ENCODE measurements around the gene WDR77.

The WDR77 gene

GRCh38 chr1:111448918-111449702 lies at the start of gene WDR77, which contains the start of gene ATP5PB:
Gene WDR77 (minus strand): TSS chr1:111449256. CDS start chr1:111449169, 87 bp downstream.
Gene ATP5PB (plus strand): TSS chr1:111449464. CDS start chr1:111449542, 78 bp downstream.
- Histone ChIP-seq H3K4me3 (ENCODE audit: low read depth in 1 of 5, low read length in 5 of 5) (peak within 1 kb of the TSS; percentile 86 to 100 (median 98)), H3K9ac (ENCODE audit: low read length in 5 of 5) (peak within 1 kb of the TSS; percentile 84 to 99 (median 95)), H3K27ac (ENCODE audit: low read depth, low read length) (peak within 1 kb of the TSS; percentile 88), H3K4me1 (ENCODE audit: control insufficient read depth in 5 of 5, insufficient read depth in 5 of 5, low read length in 5 of 5) (peaks cover 4 to 48% (median 45%) of the 10 kb centered on the region in 5 donors), H3K27me3 (ENCODE audit: control insufficient read depth in 5 of 5, insufficient read depth in 4 of 5, low read length in 5 of 5) (no peaks in the 10 kb centered on the region), H3K36me3 (ENCODE audit: control insufficient read depth in 5 of 5, insufficient read depth in 5 of 5, low read length in 5 of 5) (peaks cover 16 to 34% (median 20%) of the 10 kb centered on the region in 5 donors), H3K9me3 (ENCODE audit: control insufficient read depth in 5 of 5, low read length in 5 of 5) (no peaks in the 10 kb centered on the region)

GRCh38 chr1:111497592-111497991 lies 48.5 kb upstream of the WDR77 start:
- H3K27ac ChIP-seq (ENCODE audit: low read depth, low read length) = no peak overlapping the region
- peaks cover 0 to under 1% (median 0%) of the 10 kb centered on the region in 5 donors for H3K4me1 ChIP-seq (ENCODE audit: control insufficient read depth in 5 of 5, insufficient read depth in 5 of 5, low read length in 5 of 5)
- no peaks in the 10 kb centered on the region for H3K36me3 ChIP-seq (ENCODE audit: control insufficient read depth in 5 of 5, insufficient read depth in 5 of 5, low read length in 5 of 5)
- no peak overlapping the region for H3K4me3 ChIP-seq (ENCODE audit: low read depth in 1 of 5, low read length in 5 of 5)
- peaks cover 0 to 3% (median 0%) of the 10 kb centered on the region in 5 donors for H3K27me3 ChIP-seq (ENCODE audit: control insufficient read depth in 5 of 5, insufficient read depth in 4 of 5, low read length in 5 of 5)
- no peak overlapping the region for H3K9ac ChIP-seq (ENCODE audit: low read length in 5 of 5)
- H3K9me3 ChIP-seq (ENCODE audit: control insufficient read depth in 5 of 5, low read length in 5 of 5) = no peaks in the 10 kb centered on the region

- Histone ChIP-seq H3K9ac (ENCODE audit: low read length in 5 of 5) (no peak overlapping the region), H3K4me1 (ENCODE audit: control insufficient read depth in 5 of 5, insufficient read depth in 5 of 5, low read length in 5 of 5) (no peaks in the 10 kb centered on the region), H3K36me3 (ENCODE audit: control insufficient read depth in 5 of 5, insufficient read depth in 5 of 5, low read length in 5 of 5) (no peaks in the 10 kb centered on the region), H3K9me3 (ENCODE audit: control insufficient read depth in 5 of 5, low read length in 5 of 5) (no peaks in the 10 kb centered on the region), H3K27me3 (ENCODE audit: control insufficient read depth in 5 of 5, insufficient read depth in 4 of 5, low read length in 5 of 5) (peaks cover 0 to 3% (median 0%) of the 10 kb centered on the region in 5 donors), H3K4me3 (ENCODE audit: low read depth in 1 of 5, low read length in 5 of 5) (no peak overlapping the region), H3K27ac (ENCODE audit: low read depth, low read length) (no peak overlapping the region)
Observed at GRCh38 chr1:111496398-111496797, 47.3 kb upstream of the WDR77 start.

GRCh38 chr1:111491070-111491469 lies 42.0 kb upstream of the WDR77 start:
- no peak overlapping the region for H3K27ac ChIP-seq (ENCODE audit: low read depth, low read length)
- H3K27me3 ChIP-seq (ENCODE audit: control insufficient read depth in 5 of 5, insufficient read depth in 4 of 5, low read length in 5 of 5) = no peaks in the 10 kb centered on the region
- H3K4me3 ChIP-seq (ENCODE audit: low read depth in 1 of 5, low read length in 5 of 5) = no peak overlapping the region
- H3K9ac ChIP-seq (ENCODE audit: low read length in 5 of 5) = no peak overlapping the region
- no peaks in the 10 kb centered on the region for H3K9me3 ChIP-seq (ENCODE audit: control insufficient read depth in 5 of 5, low read length in 5 of 5)
- no peaks in the 10 kb centered on the region for H3K36me3 ChIP-seq (ENCODE audit: control insufficient read depth in 5 of 5, insufficient read depth in 5 of 5, low read length in 5 of 5)
- peaks cover 0 to 18% (median 6%) of the 10 kb centered on the region in 5 donors for H3K4me1 ChIP-seq (ENCODE audit: control insufficient read depth in 5 of 5, insufficient read depth in 5 of 5, low read length in 5 of 5)

GRCh38 chr1:111490220-111490619 lies 41.2 kb upstream of the WDR77 start:
- peaks cover 0 to 18% (median 6%) of the 10 kb centered on the region in 5 donors for H3K4me1 ChIP-seq (ENCODE audit: control insufficient read depth in 5 of 5, insufficient read depth in 5 of 5, low read length in 5 of 5)
- no peaks in the 10 kb centered on the region for H3K9me3 ChIP-seq (ENCODE audit: control insufficient read depth in 5 of 5, low read length in 5 of 5)
- no peaks in the 10 kb centered on the region for H3K36me3 ChIP-seq (ENCODE audit: control insufficient read depth in 5 of 5, insufficient read depth in 5 of 5, low read length in 5 of 5)
- H3K27ac ChIP-seq (ENCODE audit: low read depth, low read length) = no peak overlapping the region
- H3K27me3 ChIP-seq (ENCODE audit: control insufficient read depth in 5 of 5, insufficient read depth in 4 of 5, low read length in 5 of 5) = no peaks in the 10 kb centered on the region
- H3K9ac ChIP-seq (ENCODE audit: low read length in 5 of 5) = no peak overlapping the region
- no peak overlapping the region for H3K4me3 ChIP-seq (ENCODE audit: low read depth in 1 of 5, low read length in 5 of 5)

GRCh38 chr1:111489604-111490003 lies 40.5 kb upstream of the WDR77 start:
- no peak overlapping the region for H3K4me3 ChIP-seq (ENCODE audit: low read depth in 1 of 5, low read length in 5 of 5)

GRCh38 chr1:111488669-111489068 lies 39.6 kb upstream of the WDR77 start:
- Histone ChIP-seq H3K9me3 (ENCODE audit: control insufficient read depth in 5 of 5, low read length in 5 of 5) (no peaks in the 10 kb centered on the region), H3K36me3 (ENCODE audit: control insufficient read depth in 5 of 5, insufficient read depth in 5 of 5, low read length in 5 of 5) (no peaks in the 10 kb centered on the region), H3K9ac (ENCODE audit: low read length in 5 of 5) (no peak overlapping the region), H3K4me3 (ENCODE audit: low read depth in 1 of 5, low read length in 5 of 5) (no peak overlapping the region), H3K27me3 (ENCODE audit: control insufficient read depth in 5 of 5, insufficient read depth in 4 of 5, low read length in 5 of 5) (no peaks in the 10 kb centered on the region), H3K27ac (ENCODE audit: low read depth, low read length) (no peak overlapping the region), H3K4me1 (ENCODE audit: control insufficient read depth in 5 of 5, insufficient read depth in 5 of 5, low read length in 5 of 5) (peaks cover 0 to 18% (median 6%) of the 10 kb centered on the region in 5 donors)

More at GRCh38 chr1:111489604-111490003, 40.5 kb upstream of the WDR77 start:
- Histone ChIP-seq H3K9ac (ENCODE audit: low read length in 5 of 5) (no peak overlapping the region), H3K27ac (ENCODE audit: low read depth, low read length) (no peak overlapping the region), H3K36me3 (ENCODE audit: control insufficient read depth in 5 of 5, insufficient read depth in 5 of 5, low read length in 5 of 5) (no peaks in the 10 kb centered on the region), H3K4me1 (ENCODE audit: control insufficient read depth in 5 of 5, insufficient read depth in 5 of 5, low read length in 5 of 5) (peaks cover 0 to 18% (median 6%) of the 10 kb centered on the region in 5 donors), H3K27me3 (ENCODE audit: control insufficient read depth in 5 of 5, insufficient read depth in 4 of 5, low read length in 5 of 5) (no peaks in the 10 kb centered on the region), H3K9me3 (ENCODE audit: control insufficient read depth in 5 of 5, low read length in 5 of 5) (no peaks in the 10 kb centered on the region)

- no peak overlapping the region for H3K4me3 ChIP-seq (ENCODE audit: low read depth in 1 of 5, low read length in 5 of 5)
- no peak overlapping the region for H3K9ac ChIP-seq (ENCODE audit: low read length in 5 of 5)
- peaks cover 0 to 22% (median 6%) of the 10 kb centered on the region in 5 donors for H3K4me1 ChIP-seq (ENCODE audit: control insufficient read depth in 5 of 5, insufficient read depth in 5 of 5, low read length in 5 of 5)
- H3K27me3 ChIP-seq (ENCODE audit: control insufficient read depth in 5 of 5, insufficient read depth in 4 of 5, low read length in 5 of 5) = no peaks in the 10 kb centered on the region
- H3K9me3 ChIP-seq (ENCODE audit: control insufficient read depth in 5 of 5, low read length in 5 of 5) = no peaks in the 10 kb centered on the region
- H3K36me3 ChIP-seq (ENCODE audit: control insufficient read depth in 5 of 5, insufficient read depth in 5 of 5, low read length in 5 of 5) = no peaks in the 10 kb centered on the region
- no peak overlapping the region for H3K27ac ChIP-seq (ENCODE audit: low read depth, low read length)
Observed at GRCh38 chr1:111487133-111487532, 38.1 kb upstream of the WDR77 start.

- Histone ChIP-seq H3K9ac (ENCODE audit: low read length in 5 of 5) (no peak overlapping the region), H3K27ac (ENCODE audit: low read depth, low read length) (no peak overlapping the region)
Observed at GRCh38 chr1:111486431-111486830, 37.4 kb upstream of the WDR77 start.

GRCh38 chr1:111484391-111485026 lies 35.5 kb upstream of the WDR77 start:
- H3K27ac ChIP-seq (ENCODE audit: low read depth, low read length) = no peak overlapping the region
- no peak overlapping the region for H3K4me3 ChIP-seq (ENCODE audit: low read depth in 1 of 5, low read length in 5 of 5)
- no peaks in the 10 kb centered on the region for H3K36me3 ChIP-seq (ENCODE audit: control insufficient read depth in 5 of 5, insufficient read depth in 5 of 5, low read length in 5 of 5)
- no peaks in the 10 kb centered on the region for H3K27me3 ChIP-seq (ENCODE audit: control insufficient read depth in 5 of 5, insufficient read depth in 4 of 5, low read length in 5 of 5)
- no peaks in the 10 kb centered on the region for H3K9me3 ChIP-seq (ENCODE audit: control insufficient read depth in 5 of 5, low read length in 5 of 5)
- H3K9ac ChIP-seq (ENCODE audit: low read length in 5 of 5) = no peak overlapping the region
- H3K4me1 ChIP-seq (ENCODE audit: control insufficient read depth in 5 of 5, insufficient read depth in 5 of 5, low read length in 5 of 5) = peaks cover 0 to 20% (median 6%) of the 10 kb centered on the region in 5 donors

More at GRCh38 chr1:111486431-111486830, 37.4 kb upstream of the WDR77 start:
- Histone ChIP-seq H3K9me3 (ENCODE audit: control insufficient read depth in 5 of 5, low read length in 5 of 5) (no peaks in the 10 kb centered on the region), H3K27me3 (ENCODE audit: control insufficient read depth in 5 of 5, insufficient read depth in 4 of 5, low read length in 5 of 5) (no peaks in the 10 kb centered on the region), H3K4me1 (ENCODE audit: control insufficient read depth in 5 of 5, insufficient read depth in 5 of 5, low read length in 5 of 5) (peaks cover 0 to 27% (median 10%) of the 10 kb centered on the region in 5 donors), H3K4me3 (ENCODE audit: low read depth in 1 of 5, low read length in 5 of 5) (no peak overlapping the region), H3K36me3 (ENCODE audit: control insufficient read depth in 5 of 5, insufficient read depth in 5 of 5, low read length in 5 of 5) (no peaks in the 10 kb centered on the region)
